GM12878 (cell line): Measurements from ENCODE around the gene NME7. TPM values are rescaled to one million over a fixed set of nuclear protein-coding genes. Genes with fewer than 3 reads are reported as not detected.

Experiments used
- ATAC-seq: fragments of 200-7000 bp; cut with Tn5 transposase; 3 replicates; pipeline ENCODE4 v1.9.1; 2020; ENCODE audit warnings: mild to moderate bottlenecking, moderate library complexity
- BruUV-seq: library from RNA; stranded (reverse); fragments of 400-500 nt; replicated peaks from 2 replicates; lab custom pipeline; 2021; lab: Mats Ljungman, UMichigan
- CTCF ChIA-PET: fragments of 300-600 bp; sonication (Branson Sonifier 250); formaldehyde crosslinking; extraction: SDS; loops from one replicate; lab custom pipeline; 2021; ENCODE audit warnings: inconsistent platforms; lab: Yijun Ruan, JAX
- POLR2A ChIA-PET: fragments of 350-600 bp; formaldehyde crosslinking; extraction: SDS; loops from one replicate; lab custom pipeline; 2021; ENCODE audit warnings: inconsistent platforms; lab: Charles Lee
- RAD21 ChIA-PET: fragments of 300-600 bp; sonication (Branson Sonifier 250); formaldehyde crosslinking; loops from one replicate; lab custom pipeline; 2023; ENCODE audit warnings: antibody characterized with exemption; ENCODE audit not compliant: unreplicated experiment; lab: Charles Lee
- SMC1A ChIA-PET: fragments of 300-600 bp; sonication (Branson Sonifier 250); formaldehyde crosslinking; loops from one replicate; lab custom pipeline; 2023; ENCODE audit not compliant: unreplicated experiment, uncharacterized antibody; lab: Charles Lee
- DNase-seq: peaks from one replicate; pipeline ENCODE4 v3.0.0-alpha.2; 2011; ENCODE audit warnings: low read depth, low spot score
- FAIRE-seq: peaks from 3 replicates; lab custom pipeline; 2011; peaks lifted over from hg19 to GRCh38; lab: Jason Lieb, UNC
- H2AFZ ChIP-seq: 2 replicates; pipeline ENCODE4 v1.6.0; 2011; ENCODE audit warnings: low read depth, low read length, control low read depth; ENCODE audit not compliant: control insufficient read depth
- H3K27ac ChIP-seq: 2 replicates; pipeline ENCODE4 v1.5.1; 2011; ENCODE audit warnings: control low read depth; ENCODE audit not compliant: control insufficient read depth, insufficient read depth
- H3K27me3 ChIP-seq, 2 experiments: replicated peaks in 1 of 2; 2 replicates each; pipeline versions ENCODE4 v1.6.0 to v1.6.1; 2011; ENCODE audit warnings: low read length in 1 of 2; ENCODE audit not compliant: control insufficient read depth in 2 of 2, insufficient read depth in 2 of 2
- H3K36me3 ChIP-seq, 2 experiments: 2 replicates each; pipeline ENCODE4 v1.5.1; 2011; ENCODE audit warnings: low read length in 1 of 2; ENCODE audit not compliant: control insufficient read depth in 2 of 2, insufficient read depth in 2 of 2
- H3K4me1 ChIP-seq: 2 replicates; pipeline ENCODE4 v1.6.1; 2011; ENCODE audit warnings: mild to moderate bottlenecking, low read length, moderate library complexity, mixed read lengths; ENCODE audit not compliant: control insufficient read depth, insufficient read depth
- H3K4me2 ChIP-seq: 2 replicates; pipeline ENCODE4 v1.6.0; 2011; ENCODE audit warnings: control low read depth; ENCODE audit not compliant: control insufficient read depth, insufficient read depth
- H3K4me3 ChIP-seq: fragments of 200-600 bp; sonication (generic); 2 replicates; pipeline ENCODE4 v1.5.1; 2016
- H3K79me2 ChIP-seq: 2 replicates; pipeline ENCODE4 v1.6.0; 2011; ENCODE audit warnings: low read length; ENCODE audit not compliant: control insufficient read depth, insufficient read depth
- H3K9ac ChIP-seq: 2 replicates; pipeline ENCODE4 v1.8.0; 2011; ENCODE audit warnings: low read length, control low read depth, mixed read lengths; ENCODE audit not compliant: control insufficient read depth, insufficient read depth
- H3K9me3 ChIP-seq: replicated peaks from 3 replicates; pipeline ENCODE4 v1.5.1; 2011; ENCODE audit warnings: mild to moderate bottlenecking, low read length; ENCODE audit not compliant: control insufficient read depth, insufficient read depth
- H4K20me1 ChIP-seq: 2 replicates; pipeline ENCODE4 v1.6.0; 2011; ENCODE audit not compliant: control insufficient read depth, insufficient read depth
- ATF7 ChIP-seq: fragments of 450-650 bp; IDR thresholded peaks from 2 replicates; pipeline ENCODE4 v1.6.1; 2016; ENCODE audit warnings: low read depth, mild to moderate bottlenecking
- CHD1 ChIP-seq: IDR thresholded peaks from 2 replicates; pipeline ENCODE4 v1.6.1; 2012; ENCODE audit warnings: low read depth, low read length, improper control_type of control experiment
- CREB1 ChIP-seq: IDR thresholded peaks from 2 replicates; pipeline ENCODE4 v1.6.1; 2012; ENCODE audit warnings: low read depth, mild to moderate bottlenecking, inconsistent platforms
- EP300 ChIP-seq, 2 experiments: fragments of 150-350 bp in 1 of 2; IDR thresholded peaks; 2 replicates each; pipeline ENCODE4 v1.6.1; 2011 to 2012; ENCODE audit warnings: low read depth in 2 of 2, low read length in 2 of 2, borderline replicate concordance in 1 of 2, improper control_type of control experiment in 1 of 2, inconsistent platforms in 1 of 2; ENCODE audit not compliant: control insufficient read depth in 1 of 2
- ESRRA ChIP-seq: IDR thresholded peaks from 2 replicates; pipeline ENCODE4 v1.6.1; 2012; ENCODE audit warnings: mild to moderate bottlenecking, low read length, improper control_type of control experiment
- FOXK2 ChIP-seq: fragments of 450-650 bp; IDR thresholded peaks from 2 replicates; pipeline ENCODE4 v1.6.1; 2017; ENCODE audit warnings: mild to moderate bottlenecking, moderate library complexity
- GATAD2B ChIP-seq: fragments of 450-650 bp; conservative IDR thresholded peaks from 2 replicates; pipeline ENCODE4 v1.6.1; 2017; ENCODE audit warnings: low read depth, mild to moderate bottlenecking, moderate library complexity
- HDAC2 ChIP-seq: fragments of 200-600 bp; sonication (generic); IDR thresholded peaks from 2 replicates; pipeline ENCODE4 v1.6.1; 2017
- KLF5 ChIP-seq: fragments of 450-650 bp; IDR thresholded peaks from 2 replicates; pipeline ENCODE4 v1.6.1; 2014; ENCODE audit warnings: mild to moderate bottlenecking; ENCODE audit not compliant: partially characterized antibody
- RAD51 ChIP-seq: fragments of 450-650 bp; IDR thresholded peaks from 2 replicates; pipeline ENCODE4 v1.6.1; 2016; ENCODE audit warnings: moderate library complexity, mild to moderate bottlenecking, inconsistent platforms
- SPI1 ChIP-seq: IDR thresholded peaks from 2 replicates; pipeline ENCODE4 v1.6.1; 2011; ENCODE audit warnings: low read depth, mild to moderate bottlenecking, low read length, moderate library complexity, borderline replicate concordance; ENCODE audit not compliant: insufficient read depth
- SREBF1 ChIP-seq: IDR thresholded peaks from 2 replicates; pipeline ENCODE4 v1.6.1; 2012; ENCODE audit warnings: mild to moderate bottlenecking, low read length
- SREBF2 ChIP-seq: IDR thresholded peaks from 2 replicates; pipeline ENCODE4 v1.6.1; 2012; ENCODE audit warnings: mild to moderate bottlenecking, low read length
- in situ Hi-C: fragments of 300-500 bp; cut with MboI; formaldehyde crosslinking; loops from 9 replicates; pipeline ENCODE4 v1.14.3; 2018; ENCODE audit warnings: mixed read lengths
- intact Hi-C: fragments of 100-400 bp; cut with micrococcal nuclease; formaldehyde crosslinking; loops from one replicate; pipeline ENCODE4 v1.14.2; 2022; ENCODE audit not compliant: unreplicated experiment
- polyA plus RNA-seq, 11 experiments: library from polyadenylated mRNA; depleted of rRNA in 4 of 11; unstranded in 6 of 11; stranded (reverse) in 5 of 11; fragments of >200 nt; fragmentation: Nextera tagmentation in 4 of 11; fragmentation: Illumina TruSeq in 1 of 11; extraction: Ambion mirVana in 4 of 11; extraction: Trizol in 1 of 11; gene quantifications; 1 replicate in 1 of 11; 2 replicates in 10 of 11; pipeline versions ENCODE4 v1.2.1 to v1.2.3, GENCODE V29; 2011 to 2016; ENCODE audit warnings: inconsistent platforms in 2 of 11, missing spikeins in 2 of 11, low read depth in 1 of 11
- total RNA-seq, 4 experiments: library from RNA; depleted of rRNA in 3 of 4; stranded (reverse); fragments of >200 nt in 3 of 4; fragmentation: Illumina TruSeq in 1 of 4; extraction: Trizol in 1 of 4; gene quantifications; 2 replicates each; pipeline versions ENCODE4 v1.2.1 to v1.2.3, GENCODE V29; 2013 to 2021
- TF ChIP-seq, protein P1 (sequence below): fragments of 450-650 bp; IDR thresholded peaks from 2 replicates; pipeline ENCODE4 v1.6.1; 2017; ENCODE audit warnings: mild to moderate bottlenecking
- TF ChIP-seq, protein P2 (sequence below): fragments of 450-650 bp; IDR thresholded peaks from 2 replicates; pipeline ENCODE4 v1.6.1; 2017; ENCODE audit warnings: mild to moderate bottlenecking, moderate library complexity
- TF ChIP-seq, protein P3 (sequence below): fragments of 450-650 bp; IDR thresholded peaks from 2 replicates; pipeline ENCODE4 v1.6.1; 2017; ENCODE audit warnings: antibody characterized with exemption, mild to moderate bottlenecking, moderate library complexity

Gene NME7
- total and polyA plus RNA-seq, 10 of the 15 experiments (the other 5 are each of a cell fraction or from before 2014, with no cell fraction given) = 1.5 to 15.6 (median 7.2) TPM

DNA sequence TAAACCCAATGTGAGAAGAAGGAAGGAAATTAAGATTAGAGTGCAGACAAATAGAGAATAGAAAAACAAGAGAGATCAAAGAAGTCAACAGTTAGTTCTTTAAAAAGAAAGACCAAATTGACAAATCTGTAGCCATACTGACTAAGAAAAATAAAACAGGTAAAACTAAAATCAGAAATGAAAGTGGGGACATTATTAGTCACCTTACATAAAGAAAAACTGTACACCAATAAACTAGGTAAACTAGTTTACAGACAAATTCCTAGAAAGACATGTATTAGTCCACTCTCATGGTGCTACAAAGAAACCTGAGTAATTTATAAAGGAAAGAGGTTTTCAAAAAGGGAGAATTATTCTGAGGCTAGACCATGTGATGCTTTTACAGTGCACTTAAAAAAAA lies 22.7 kb upstream of the NME7 start:
- Histone ChIP-seq H3K9ac (no peak overlapping the region), H3K4me2 (no peak overlapping the region), H3K4me1 (peaks cover 6% of the 10 kb centered on the region; the same call in 1 of the 2 replicates), H3K27me3 (no peaks in the 10 kb centered on the region), H3K36me3 (peaks cover 2 to 13% of the 10 kb centered on the region in 2 experiments; a peak in 2 of 4 replicates), H3K4me3 (no peak overlapping the region), H2AFZ (no peak overlapping the region), H3K79me2 (no peaks in the 10 kb centered on the region), H4K20me1 (no peaks in the 10 kb centered on the region), H3K27ac (no peak overlapping the region), H3K9me3 (no peaks in the 10 kb centered on the region; the same call in 1 of the 3 replicates)
- DNase-seq (peak; percentile 8), ATAC-seq (peak; percentile 78), FAIRE-seq (peak; percentile 85)
- SMC1A ChIA-PET = no interaction called here
- in situ Hi-C loops (no loop called here), intact Hi-C loops (no loop called here)
- POLR2A ChIA-PET = interaction anchor here (0.5 kb wide), 1 partner anchor 16 kb away, joined by 3 read pairs; no protein-coding TSS in a partner anchor
- RAD21 ChIA-PET = interaction anchor here (1.0 kb wide), 1 partner anchor 38 kb away, joined by 3 read pairs; no protein-coding TSS in a partner anchor
- BruUV-seq = no TSS peak
- CTCF ChIA-PET = interaction anchor here (1.0 to 1.4 kb wide), 2 partner anchors 21 to 42 kb away, joined by 4 to 5 read pairs; no protein-coding TSS in a partner anchor
- TF ChIP-seq SREBF1 (no peak), ATF7 (no peak), SPI1 (no peak), SREBF2 (no peak), GATAD2B (no peak), CHD1 (no peak), HDAC2 (no peak), CREB1 (no peak), ESRRA (no peak), KLF5 (no peak), FOXK2 (no peak), EP300 (IDR thresholded peaks at IDR 0.05; ENCODE audit: borderline replicate concordance in 1 of 2, control insufficient read depth in 1 of 2, low read depth in 2 of 2, low read length in 2 of 2) (peak in 1 of 2 experiments; percentile 32; a peak in 1 of 4 replicates), RAD51 (no peak)
- TF ChIP-seq, protein P1, sequence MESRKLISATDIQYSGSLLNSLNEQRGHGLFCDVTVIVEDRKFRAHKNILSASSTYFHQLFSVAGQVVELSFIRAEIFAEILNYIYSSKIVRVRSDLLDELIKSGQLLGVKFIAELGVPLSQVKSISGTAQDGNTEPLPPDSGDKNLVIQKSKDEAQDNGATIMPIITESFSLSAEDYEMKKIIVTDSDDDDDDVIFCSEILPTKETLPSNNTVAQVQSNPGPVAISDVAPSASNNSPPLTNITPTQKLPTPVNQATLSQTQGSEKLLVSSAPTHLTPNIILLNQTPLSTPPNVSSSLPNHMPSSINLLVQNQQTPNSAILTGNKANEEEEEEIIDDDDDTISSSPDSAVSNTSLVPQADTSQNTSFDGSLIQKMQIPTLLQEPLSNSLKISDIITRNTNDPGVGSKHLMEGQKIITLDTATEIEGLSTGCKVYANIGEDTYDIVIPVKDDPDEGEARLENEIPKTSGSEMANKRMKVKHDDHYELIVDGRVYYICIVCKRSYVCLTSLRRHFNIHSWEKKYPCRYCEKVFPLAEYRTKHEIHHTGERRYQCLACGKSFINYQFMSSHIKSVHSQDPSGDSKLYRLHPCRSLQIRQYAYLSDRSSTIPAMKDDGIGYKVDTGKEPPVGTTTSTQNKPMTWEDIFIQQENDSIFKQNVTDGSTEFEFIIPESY = no peak
- TF ChIP-seq, protein P2, sequence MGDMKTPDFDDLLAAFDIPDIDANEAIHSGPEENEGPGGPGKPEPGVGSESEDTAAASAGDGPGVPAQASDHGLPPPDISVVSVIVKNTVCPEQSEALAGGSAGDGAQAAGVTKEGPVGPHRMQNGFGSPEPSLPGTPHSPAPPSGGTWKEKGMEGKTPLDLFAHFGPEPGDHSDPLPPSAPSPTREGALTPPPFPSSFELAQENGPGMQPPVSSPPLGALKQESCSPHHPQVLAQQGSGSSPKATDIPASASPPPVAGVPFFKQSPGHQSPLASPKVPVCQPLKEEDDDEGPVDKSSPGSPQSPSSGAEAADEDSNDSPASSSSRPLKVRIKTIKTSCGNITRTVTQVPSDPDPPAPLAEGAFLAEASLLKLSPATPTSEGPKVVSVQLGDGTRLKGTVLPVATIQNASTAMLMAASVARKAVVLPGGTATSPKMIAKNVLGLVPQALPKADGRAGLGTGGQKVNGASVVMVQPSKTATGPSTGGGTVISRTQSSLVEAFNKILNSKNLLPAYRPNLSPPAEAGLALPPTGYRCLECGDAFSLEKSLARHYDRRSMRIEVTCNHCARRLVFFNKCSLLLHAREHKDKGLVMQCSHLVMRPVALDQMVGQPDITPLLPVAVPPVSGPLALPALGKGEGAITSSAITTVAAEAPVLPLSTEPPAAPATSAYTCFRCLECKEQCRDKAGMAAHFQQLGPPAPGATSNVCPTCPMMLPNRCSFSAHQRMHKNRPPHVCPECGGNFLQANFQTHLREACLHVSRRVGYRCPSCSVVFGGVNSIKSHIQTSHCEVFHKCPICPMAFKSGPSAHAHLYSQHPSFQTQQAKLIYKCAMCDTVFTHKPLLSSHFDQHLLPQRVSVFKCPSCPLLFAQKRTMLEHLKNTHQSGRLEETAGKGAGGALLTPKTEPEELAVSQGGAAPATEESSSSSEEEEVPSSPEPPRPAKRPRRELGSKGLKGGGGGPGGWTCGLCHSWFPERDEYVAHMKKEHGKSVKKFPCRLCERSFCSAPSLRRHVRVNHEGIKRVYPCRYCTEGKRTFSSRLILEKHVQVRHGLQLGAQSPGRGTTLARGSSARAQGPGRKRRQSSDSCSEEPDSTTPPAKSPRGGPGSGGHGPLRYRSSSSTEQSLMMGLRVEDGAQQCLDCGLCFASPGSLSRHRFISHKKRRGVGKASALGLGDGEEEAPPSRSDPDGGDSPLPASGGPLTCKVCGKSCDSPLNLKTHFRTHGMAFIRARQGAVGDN = no peak
- TF ChIP-seq, protein P3, sequence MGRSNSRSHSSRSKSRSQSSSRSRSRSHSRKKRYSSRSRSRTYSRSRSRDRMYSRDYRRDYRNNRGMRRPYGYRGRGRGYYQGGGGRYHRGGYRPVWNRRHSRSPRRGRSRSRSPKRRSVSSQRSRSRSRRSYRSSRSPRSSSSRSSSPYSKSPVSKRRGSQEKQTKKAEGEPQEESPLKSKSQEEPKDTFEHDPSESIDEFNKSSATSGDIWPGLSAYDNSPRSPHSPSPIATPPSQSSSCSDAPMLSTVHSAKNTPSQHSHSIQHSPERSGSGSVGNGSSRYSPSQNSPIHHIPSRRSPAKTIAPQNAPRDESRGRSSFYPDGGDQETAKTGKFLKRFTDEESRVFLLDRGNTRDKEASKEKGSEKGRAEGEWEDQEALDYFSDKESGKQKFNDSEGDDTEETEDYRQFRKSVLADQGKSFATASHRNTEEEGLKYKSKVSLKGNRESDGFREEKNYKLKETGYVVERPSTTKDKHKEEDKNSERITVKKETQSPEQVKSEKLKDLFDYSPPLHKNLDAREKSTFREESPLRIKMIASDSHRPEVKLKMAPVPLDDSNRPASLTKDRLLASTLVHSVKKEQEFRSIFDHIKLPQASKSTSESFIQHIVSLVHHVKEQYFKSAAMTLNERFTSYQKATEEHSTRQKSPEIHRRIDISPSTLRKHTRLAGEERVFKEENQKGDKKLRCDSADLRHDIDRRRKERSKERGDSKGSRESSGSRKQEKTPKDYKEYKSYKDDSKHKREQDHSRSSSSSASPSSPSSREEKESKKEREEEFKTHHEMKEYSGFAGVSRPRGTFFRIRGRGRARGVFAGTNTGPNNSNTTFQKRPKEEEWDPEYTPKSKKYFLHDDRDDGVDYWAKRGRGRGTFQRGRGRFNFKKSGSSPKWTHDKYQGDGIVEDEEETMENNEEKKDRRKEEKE = no peak
